K562 (cell line): ENCODE results near the gene SMIM36. TPM values are rescaled to one million over a fixed set of nuclear protein-coding genes. Genes with fewer than 3 reads are reported as not detected.

ENCODE experiments used
- ATAC-seq: fragments of 200-7000 bp; cut with Tn5 transposase; 3 replicates; pipeline ENCODE4 v1.9.1; 2020; ENCODE audit warnings: moderate library complexity
- BruUV-seq: library from RNA; stranded (reverse); fragments of 400-500 nt; replicated peaks from 2 replicates; lab custom pipeline; 2021; lab: Mats Ljungman, UMichigan
- CTCF ChIA-PET: fragments of 300-600 bp; formaldehyde crosslinking; extraction: SDS; loops from one replicate; lab custom pipeline; 2021; ENCODE audit warnings: low intra/inter-chr PET ratio; lab: Yijun Ruan, JAX
- POLR2A ChIA-PET: fragments of 300-600, 350-650 bp; sonication (Branson Sonifier 250); formaldehyde crosslinking; extraction: SDS; loops from one replicate; lab custom pipeline; 2021; ENCODE audit warnings: antibody characterized with exemption, inconsistent platforms; lab: Yijun Ruan, JAX
- DNase-seq, 4 experiments: peaks; one replicate each; pipeline versions ENCODE4 v3.0.0 to v3.0.0-alpha.2; 2011 to 2018; ENCODE audit warnings: low spot score in 3 of 4, mixed read lengths in 3 of 4; ENCODE audit errors: extremely low read depth in 1 of 4
- FAIRE-seq: peaks from 2 replicates; lab custom pipeline; 2011; peaks lifted over from hg19 to GRCh38; lab: Jason Lieb, UNC
- H2AFZ ChIP-seq: 2 replicates; pipeline ENCODE4 v1.6.0; 2011; ENCODE audit warnings: low read depth, low read length, control low read depth, inconsistent platforms
- H3K27ac ChIP-seq: fragments of 200-600 bp; 3 replicates; pipeline ENCODE4 v1.8.0; 2011; ENCODE audit warnings: low read depth, mild to moderate bottlenecking, control low read depth, inconsistent platforms, low read length, moderate library complexity, mixed read lengths; ENCODE audit errors: extremely low read depth
- H3K27me3 ChIP-seq, 2 experiments: fragments of 300-600 bp in 1 of 2; 2 replicates in 1 of 2; 3 replicates in 1 of 2; pipeline versions ENCODE4 v1.6.0 to v1.8.0; 2011; ENCODE audit warnings: inconsistent platforms in 2 of 2, low read length in 2 of 2, mild to moderate bottlenecking in 1 of 2, mixed read lengths in 1 of 2, moderate library complexity in 1 of 2; ENCODE audit not compliant: control insufficient read depth in 2 of 2, insufficient read depth in 2 of 2
- H3K36me3 ChIP-seq: fragments of 300-600 bp; 3 replicates; pipeline ENCODE4 v1.8.0; 2011; ENCODE audit warnings: mild to moderate bottlenecking, low read length, inconsistent platforms; ENCODE audit not compliant: control insufficient read depth, insufficient read depth
- H3K4me1 ChIP-seq, 2 experiments: fragments of 200-600 bp in 1 of 2; replicated peaks in 1 of 2; 2 replicates in 1 of 2; 3 replicates in 1 of 2; pipeline versions ENCODE4 v1.5.1 to v1.8.0; 2011; ENCODE audit warnings: inconsistent platforms in 2 of 2, low read length in 2 of 2, mild to moderate bottlenecking in 1 of 2, mixed read lengths in 1 of 2, moderate library complexity in 1 of 2; ENCODE audit not compliant: control insufficient read depth in 2 of 2, insufficient read depth in 2 of 2
- H3K4me2 ChIP-seq: 2 replicates; pipeline ENCODE4 v1.6.1; 2011; ENCODE audit warnings: low read length, control low read depth, inconsistent platforms, mixed read lengths; ENCODE audit not compliant: insufficient read depth
- H3K4me3 ChIP-seq: fragments of 200-600 bp; sonication (generic), shearing (Covaris generic); 2 replicates; pipeline ENCODE4 v1.5.1; 2016; ENCODE audit warnings: control low read depth, inconsistent platforms
- H3K79me2 ChIP-seq: fragments of 200-600 bp; 3 replicates; pipeline ENCODE4 v1.8.0; 2011; ENCODE audit warnings: low read length, inconsistent platforms; ENCODE audit not compliant: control insufficient read depth, insufficient read depth
- H3K9ac ChIP-seq, 2 experiments: 2 replicates each; pipeline versions ENCODE4 v1.6.0 to v1.6.1; 2011; ENCODE audit warnings: low read depth in 2 of 2, low read length in 2 of 2, control low read depth in 1 of 2, inconsistent platforms in 1 of 2, mild to moderate bottlenecking in 1 of 2, mixed read lengths in 1 of 2; ENCODE audit not compliant: insufficient read depth in 1 of 2
- H3K9me1 ChIP-seq: one replicate; pipeline ENCODE4 v1.6.0; 2011; ENCODE audit warnings: inconsistent platforms, mild to moderate bottlenecking, low read length, moderate library complexity; ENCODE audit not compliant: control insufficient read depth, insufficient read depth
- H3K9me3 ChIP-seq: replicated peaks from 2 replicates; pipeline ENCODE4 v1.5.1; 2011; ENCODE audit warnings: low read depth, low read length, inconsistent platforms; ENCODE audit not compliant: control insufficient read depth, insufficient read depth
- H4K20me1 ChIP-seq: replicated peaks from 2 replicates; pipeline ENCODE4 v1.6.1; 2011; ENCODE audit warnings: low read length, inconsistent platforms, mixed read lengths; ENCODE audit not compliant: control insufficient read depth, insufficient read depth
- IRF2 ChIP-seq: sonication (generic); formaldehyde crosslinking; IDR thresholded peaks from 2 replicates; pipeline ENCODE4 v1.8.1; 2022; ENCODE audit warnings: mild to moderate bottlenecking, missing genetic modification reagents
- NFXL1 ChIP-seq: fragments of 450-650 bp; formaldehyde crosslinking; IDR thresholded peaks from 2 replicates; pipeline ENCODE4 v1.4.0; 2021; ENCODE audit warnings: mild to moderate bottlenecking
- PTTG1 ChIP-seq: fragments of 450-650 bp; IDR thresholded peaks from 2 replicates; pipeline ENCODE4 v1.6.1; 2016; ENCODE audit warnings: low read depth, mild to moderate bottlenecking, missing genetic modification characterization, missing compliant biosample characterization
- SFPQ ChIP-seq: fragments of 200-400 bp; formaldehyde crosslinking; IDR thresholded peaks from 2 replicates; pipeline ENCODE4 v1.6.1; 2017; ENCODE audit warnings: mild to moderate bottlenecking, low read depth, low read length, moderate library complexity
- ZBTB34 ChIP-seq: fragments of 250-450 bp; sonication (Bioruptor Pico); IDR thresholded peaks from 2 replicates; pipeline ENCODE4 v1.8.0; 2021; ENCODE audit warnings: mild to moderate bottlenecking, moderate library complexity
- WGBS: fragments of 100-300 bp; shearing (Covaris generic); methylation state at CpG from one replicate; pipeline ENCODE4 v1.1.6; 2016; ENCODE audit warnings: low coverage, mixed read lengths; ENCODE audit not compliant: insufficient coverage; ENCODE audit errors: missing lambda C conversion rate; 5-methylcytosine and 5-hydroxymethylcytosine counted together
- in situ Hi-C: fragments of 300-500 bp; cut with MboI; formaldehyde crosslinking; loops from 4 replicates; pipeline ENCODE4 v1.15.0; 2018; ENCODE audit warnings: inconsistent platforms, mixed read lengths
- intact Hi-C: fragments of 100-400 bp; cut with micrococcal nuclease; formaldehyde crosslinking; loops from 2 replicates; pipeline ENCODE4 v1.14.2; 2022
- polyA plus RNA-seq, 8 experiments: library from polyadenylated mRNA; depleted of rRNA in 4 of 8; stranded (reverse) in 5 of 8; unstranded in 3 of 8; fragments of >200 nt; fragmentation: Nextera tagmentation in 2 of 8; fragmentation: Illumina TruSeq in 1 of 8; extraction: Ambion mirVana in 2 of 8; extraction: Trizol in 1 of 8; gene quantifications; 2 replicates each; pipeline versions ENCODE4 v1.2.1 to v1.2.3, GENCODE V29; 2011 to 2014; ENCODE audit warnings: inconsistent platforms in 1 of 8, missing spikeins in 1 of 8
- total RNA-seq, 7 experiments: library from RNA; depleted of rRNA in 6 of 7; stranded (reverse); fragments of >200 nt in 6 of 7; fragmentation: Illumina TruSeq in 2 of 7; extraction: Trizol in 2 of 7; gene quantifications; 2 replicates each; pipeline versions ENCODE4 v1.2.1 to v1.2.3, GENCODE V29; 2011 to 2021; ENCODE audit warnings: low replicate concordance in 1 of 7

SMIM36 gene
- total and polyA plus RNA-seq, 9 of the 15 experiments (the other 6 are each of a cell fraction or from before 2014, with no cell fraction given): not detected

- DNase-seq: no peak
- Histone ChIP-seq H3K9me3 (no peaks in the 10 kb centered on the region), H2AFZ (no peak overlapping the region), H3K79me2 (no peaks in the 10 kb centered on the region), H3K9me1 (no peaks in the 10 kb centered on the region), H4K20me1 (no peaks in the 10 kb centered on the region), H3K27me3 (no peaks in the 10 kb centered on the region), H3K4me1 (no peaks in the 10 kb centered on the region; a peak in 3 of 5 replicates), H3K4me2 (no peak overlapping the region), H3K27ac (no peak overlapping the region), H3K36me3 (no peaks in the 10 kb centered on the region), H3K4me3 (no peak overlapping the region), H3K9ac (no peak overlapping the region)
- intact Hi-C loops (no loop called here), in situ Hi-C loops (no loop called here)
- no TSS peak for BruUV-seq
- TF ChIP-seq ZBTB34: no peak
- TF ChIP-seq IRF2: no peak
- no peak for TF ChIP-seq SFPQ
- TF ChIP-seq PTTG1 (tag): no peak
- no peak for TF ChIP-seq NFXL1 (CRISPR knock-in tag)
- no peak for FAIRE-seq
- WGBS: 22% methylated on average over 3 of the region's 3 CpGs
- no peak for ATAC-seq
- POLR2A ChIA-PET: no interaction called here
- CTCF ChIA-PET: no interaction called here
Measured at GRCh38 chr17:55482591-55483389, 28.5 kb downstream of the SMIM36 start.
